H9 (cell line): ENCODE data around the gene PHC3. TPM values are rescaled to one million over a fixed set of nuclear protein-coding genes. Genes with fewer than 3 reads are reported as not detected.

ENCODE experiments used
- DNase-seq: peaks from one replicate; pipeline ENCODE4 v3.0.0-alpha.2; 2017
- H2AFZ ChIP-seq: one replicate; pipeline ENCODE4 v1.6.1; 2013; ENCODE audit warnings: mild to moderate bottlenecking, low read length, control low read depth, moderate library complexity
- H2AK5ac ChIP-seq: 2 replicates; pipeline ENCODE4 v1.6.1; 2013; ENCODE audit warnings: low read length, control low read depth, mixed read lengths; ENCODE audit not compliant: insufficient read length
- H2BK120ac ChIP-seq: one replicate; pipeline ENCODE4 v1.6.1; 2013; ENCODE audit warnings: low read depth, mild to moderate bottlenecking, low read length, control low read depth, inconsistent platforms; ENCODE audit not compliant: poor library complexity, severe bottlenecking
- H2BK12ac ChIP-seq: 2 replicates; pipeline ENCODE4 v1.6.1; 2013; ENCODE audit warnings: low read length, control low read depth, mixed read lengths, low read depth; ENCODE audit not compliant: insufficient read length
- H2BK15ac ChIP-seq: 2 replicates; pipeline ENCODE4 v1.6.1; 2013; ENCODE audit warnings: low read depth, low read length, control low read depth
- H2BK20ac ChIP-seq: one replicate; pipeline ENCODE4 v1.6.1; 2013; ENCODE audit warnings: low read depth, mild to moderate bottlenecking, low read length, control low read depth, inconsistent platforms; ENCODE audit not compliant: poor library complexity, severe bottlenecking
- H2BK5ac ChIP-seq: 2 replicates; pipeline ENCODE4 v1.6.1; 2013; ENCODE audit warnings: low read length, control low read depth, mixed read lengths; ENCODE audit not compliant: insufficient read length
- H3K14ac ChIP-seq: 2 replicates; pipeline ENCODE4 v1.6.1; 2013; ENCODE audit warnings: low read length, control low read depth; ENCODE audit not compliant: insufficient read depth
- H3K18ac ChIP-seq: 2 replicates; pipeline ENCODE4 v1.6.1; 2013; ENCODE audit warnings: low read depth, mild to moderate bottlenecking, mixed read lengths, low read length, control low read depth; ENCODE audit not compliant: insufficient read length
- H3K23ac ChIP-seq: 2 replicates; pipeline ENCODE4 v1.6.1; 2013; ENCODE audit warnings: low read length, control low read depth, mixed read lengths, low read depth; ENCODE audit not compliant: insufficient read length
- H3K23me2 ChIP-seq: 2 replicates; pipeline ENCODE4 v1.6.1; 2013; ENCODE audit warnings: low read depth, mild to moderate bottlenecking, mixed read lengths, low read length, control low read depth; ENCODE audit not compliant: insufficient read length, poor library complexity, severe bottlenecking
- H3K27ac ChIP-seq: 2 replicates; pipeline ENCODE4 v1.5.1; 2013; ENCODE audit warnings: low read length, control low read depth, mixed read lengths, low read depth; ENCODE audit not compliant: insufficient read length
- H3K27me3 ChIP-seq: 2 replicates; pipeline ENCODE4 v1.6.1; 2013; ENCODE audit warnings: low read length, control low read depth, inconsistent platforms; ENCODE audit not compliant: insufficient read depth
- H3K4ac ChIP-seq: 2 replicates; pipeline ENCODE4 v1.6.1; 2013; ENCODE audit warnings: low read depth, mild to moderate bottlenecking, control low read depth, inconsistent platforms, low read length, moderate library complexity
- H3K4me1 ChIP-seq: 2 replicates; pipeline ENCODE4 v1.6.1; 2013; ENCODE audit warnings: low read length, control low read depth, inconsistent platforms; ENCODE audit not compliant: insufficient read depth
- H3K4me2 ChIP-seq: 2 replicates; pipeline ENCODE4 v1.6.1; 2013; ENCODE audit warnings: low read length, control low read depth, mixed read lengths; ENCODE audit not compliant: insufficient read length, insufficient read depth
- H3K56ac ChIP-seq: 2 replicates; pipeline ENCODE4 v1.6.1; 2013; ENCODE audit warnings: low read depth, mild to moderate bottlenecking, mixed read lengths, low read length, control low read depth; ENCODE audit not compliant: insufficient read length
- H3K79me1 ChIP-seq: 2 replicates; pipeline ENCODE4 v1.6.1; 2013; ENCODE audit warnings: low read depth, mild to moderate bottlenecking, moderate library complexity, low read length, control low read depth, inconsistent platforms; ENCODE audit not compliant: insufficient read depth, poor library complexity, severe bottlenecking
- H3K79me2 ChIP-seq: 2 replicates; pipeline ENCODE4 v1.6.1; 2013; ENCODE audit warnings: low read length, control low read depth, inconsistent platforms; ENCODE audit not compliant: insufficient read depth
- H3K9ac ChIP-seq: 2 replicates; pipeline ENCODE4 v1.6.1; 2013; ENCODE audit warnings: low read length, control low read depth, mixed read lengths; ENCODE audit not compliant: insufficient read length; ENCODE audit errors: extremely low read depth
- H3K9me3 ChIP-seq: one replicate; pipeline ENCODE4 v1.6.1; 2013; ENCODE audit warnings: low read depth, low read length, inconsistent platforms; ENCODE audit not compliant: control insufficient read depth
- H3T11ph ChIP-seq: one replicate; pipeline ENCODE4 v1.6.1; 2013; ENCODE audit warnings: mild to moderate bottlenecking, low read length, control low read depth, inconsistent platforms
- H4K20me1 ChIP-seq: one replicate; pipeline ENCODE4 v1.6.1; 2013; ENCODE audit not compliant: control insufficient read depth, insufficient read length, insufficient read depth
- H4K5ac ChIP-seq: 2 replicates; pipeline ENCODE4 v1.6.1; 2013; ENCODE audit warnings: low read depth, mild to moderate bottlenecking, mixed read lengths, low read length, control low read depth; ENCODE audit not compliant: insufficient read length
- H4K8ac ChIP-seq: replicated peaks from 2 replicates; pipeline ENCODE4 v1.6.1; 2013; ENCODE audit warnings: low read length, control low read depth, mixed read lengths, low read depth; ENCODE audit not compliant: insufficient read length
- H4K91ac ChIP-seq: 2 replicates; pipeline ENCODE4 v1.6.1; 2013; ENCODE audit warnings: low read depth, mild to moderate bottlenecking, moderate library complexity, mixed read lengths, low read length, control low read depth; ENCODE audit not compliant: insufficient read length
- H3K27ac Mint-ChIP-seq, 3 experiments: 2 replicates in 2 of 3; 3 replicates in 1 of 3; pipeline ENCODE4 v1.8.0; 2020 to 2021; ENCODE audit warnings: mixed read lengths in 3 of 3, mild to moderate bottlenecking in 1 of 3, moderate library complexity in 1 of 3
- H3K27me3 Mint-ChIP-seq: 2 replicates; pipeline ENCODE4 v1.8.0; 2021; ENCODE audit warnings: low read depth, mild to moderate bottlenecking, moderate library complexity, mixed read lengths
- H3K36me3 Mint-ChIP-seq, 3 experiments: 2 replicates in 2 of 3; 3 replicates in 1 of 3; pipeline ENCODE4 v1.8.0; 2020 to 2021; ENCODE audit warnings: low read depth in 3 of 3, mixed read lengths in 3 of 3; ENCODE audit not compliant: insufficient read depth in 1 of 3
- H3K4me1 Mint-ChIP-seq, 2 experiments: 2 replicates each; pipeline ENCODE4 v1.8.0; 2020; ENCODE audit warnings: mixed read lengths in 2 of 2
- H3K4me3 Mint-ChIP-seq, 2 experiments: 2 replicates in 1 of 2; 3 replicates in 1 of 2; pipeline ENCODE4 v1.8.0; 2020 to 2021; ENCODE audit warnings: mild to moderate bottlenecking in 2 of 2, mixed read lengths in 2 of 2, moderate library complexity in 1 of 2
- H3K9me3 Mint-ChIP-seq, 2 experiments: 2 replicates in 1 of 2; 3 replicates in 1 of 2; pipeline ENCODE4 v1.8.0; 2020; ENCODE audit warnings: mild to moderate bottlenecking in 2 of 2, mixed read lengths in 2 of 2, moderate library complexity in 1 of 2
- WGBS: extraction: QIAGEN DNeasy Blood & Tissue Kit; methylation state at CpG from one replicate; pipeline ENCODE4 v1.1.7; 2013; ENCODE audit warnings: missing lambda C conversion rate, low lambda C conversion rate, mixed read lengths; ENCODE audit not compliant: insufficient read length; ENCODE audit errors: extremely low coverage; 5-methylcytosine and 5-hydroxymethylcytosine counted together
- total RNA-seq: library from RNA; stranded (reverse); gene quantifications from 2 replicates; pipeline ENCODE4 v1.2.1, GENCODE V29; 2021
- TF ChIP-seq, protein P1 (sequence below): fragments of 200-600 bp; sonication (generic); conservative IDR thresholded peaks from 3 replicates; pipeline ENCODE4 v1.8.0; 2021; ENCODE audit warnings: antibody characterized with exemption, mild to moderate bottlenecking

Gene PHC3
- total RNA-seq, 1 experiment from 2014 or later = 26.4 TPM

DNA sequence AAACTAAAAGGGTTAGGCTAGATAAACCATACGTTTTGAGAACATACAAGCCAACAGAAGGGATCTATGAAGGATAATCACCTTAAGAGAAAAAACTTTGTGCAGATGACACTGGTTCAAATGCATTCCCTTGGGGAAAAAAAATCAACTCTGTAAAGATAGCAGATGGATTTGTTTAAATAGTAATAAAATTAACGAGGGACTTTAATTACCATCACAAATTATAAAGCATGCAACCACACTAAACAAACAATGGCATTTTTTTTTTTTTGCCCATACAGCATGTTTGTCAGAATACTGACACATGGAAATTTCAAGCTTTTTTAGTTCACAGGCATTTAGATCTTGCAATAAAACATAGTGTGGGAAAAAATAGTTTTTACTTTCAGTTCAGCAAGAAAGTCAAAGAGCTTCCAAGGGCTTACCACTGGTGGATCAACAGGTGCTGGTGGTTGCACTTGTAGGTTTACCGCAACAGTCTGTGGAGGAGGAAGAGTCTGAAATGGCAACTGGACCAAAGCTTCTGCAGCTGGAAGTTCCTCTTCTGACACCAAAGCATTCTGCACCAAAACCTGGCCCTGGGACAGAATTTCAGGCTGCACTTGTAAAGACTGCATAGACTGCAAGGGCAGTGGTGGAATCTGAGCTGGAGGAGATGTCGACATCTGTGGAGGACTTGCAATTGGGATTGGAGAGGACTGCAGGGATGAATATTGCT, 53.1 kb downstream of the PHC3 start:
- no peak overlapping the region for H3K14ac ChIP-seq
- H3K23me2 ChIP-seq = no peaks in the 10 kb centered on the region
- no peak overlapping the region for H4K5ac ChIP-seq
- H3K9ac ChIP-seq = no peak overlapping the region
- no peaks in the 10 kb centered on the region for H3K9me3 Mint-ChIP-seq
- TF ChIP-seq, protein P1, sequence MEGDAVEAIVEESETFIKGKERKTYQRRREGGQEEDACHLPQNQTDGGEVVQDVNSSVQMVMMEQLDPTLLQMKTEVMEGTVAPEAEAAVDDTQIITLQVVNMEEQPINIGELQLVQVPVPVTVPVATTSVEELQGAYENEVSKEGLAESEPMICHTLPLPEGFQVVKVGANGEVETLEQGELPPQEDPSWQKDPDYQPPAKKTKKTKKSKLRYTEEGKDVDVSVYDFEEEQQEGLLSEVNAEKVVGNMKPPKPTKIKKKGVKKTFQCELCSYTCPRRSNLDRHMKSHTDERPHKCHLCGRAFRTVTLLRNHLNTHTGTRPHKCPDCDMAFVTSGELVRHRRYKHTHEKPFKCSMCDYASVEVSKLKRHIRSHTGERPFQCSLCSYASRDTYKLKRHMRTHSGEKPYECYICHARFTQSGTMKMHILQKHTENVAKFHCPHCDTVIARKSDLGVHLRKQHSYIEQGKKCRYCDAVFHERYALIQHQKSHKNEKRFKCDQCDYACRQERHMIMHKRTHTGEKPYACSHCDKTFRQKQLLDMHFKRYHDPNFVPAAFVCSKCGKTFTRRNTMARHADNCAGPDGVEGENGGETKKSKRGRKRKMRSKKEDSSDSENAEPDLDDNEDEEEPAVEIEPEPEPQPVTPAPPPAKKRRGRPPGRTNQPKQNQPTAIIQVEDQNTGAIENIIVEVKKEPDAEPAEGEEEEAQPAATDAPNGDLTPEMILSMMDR = no peak
- H3K4me1 Mint-ChIP-seq = no peaks in the 10 kb centered on the region
- H3K4me2 ChIP-seq = no peak overlapping the region
- H4K91ac ChIP-seq = no peak overlapping the region
- no peak overlapping the region for H3K18ac ChIP-seq
- no peak overlapping the region for H2BK12ac ChIP-seq
- H3K27me3 Mint-ChIP-seq = no peaks in the 10 kb centered on the region
- H3T11ph ChIP-seq = no peak overlapping the region
- H3K79me2 ChIP-seq = no peaks in the 10 kb centered on the region
- no peak overlapping the region for H2BK5ac ChIP-seq
- no peak overlapping the region for H2AK5ac ChIP-seq
- no peak for DNase-seq
- H4K20me1 ChIP-seq = no peaks in the 10 kb centered on the region
- no peak overlapping the region for H3K23ac ChIP-seq
- H3K56ac ChIP-seq = no peak overlapping the region
- H2BK15ac ChIP-seq = no peak overlapping the region
- no peak overlapping the region for H2AFZ ChIP-seq
- no CpG with 5 or more reads among the region's 4 CpGs for WGBS
- no peaks in the 10 kb centered on the region for H3K9me3 ChIP-seq
- peak overlapping the region in 1 of 3 experiments; percentile 15; a peak in 2 of 7 replicates for H3K27ac Mint-ChIP-seq
- no peak overlapping the region for H2BK20ac ChIP-seq
- no peaks in the 10 kb centered on the region for H3K79me1 ChIP-seq
- H3K36me3 Mint-ChIP-seq = peaks cover 9 to 28% (median 21%) of the 10 kb centered on the region in 3 experiments; a peak in 6 of 7 replicates
- H3K4ac ChIP-seq = no peak overlapping the region
- H4K8ac ChIP-seq = peak overlapping the region; percentile 87
- no peak overlapping the region for H3K27ac ChIP-seq
- no peak overlapping the region for H3K4me3 Mint-ChIP-seq
- H3K4me1 ChIP-seq = no peaks in the 10 kb centered on the region
- no peaks in the 10 kb centered on the region for H3K27me3 ChIP-seq
- H2BK120ac ChIP-seq = no peak overlapping the region
